ENCODE results near the gene TEX14.

Gene TEX14

GRCh38 chr17:58536542-58536941 is 155.3 kb downstream of the TEX14 start:
- DNase-seq (ENCODE audit: low read depth) = no peak
- H3K4me3 ChIP-seq (ENCODE audit: low read length) = no peak overlapping the region
- no peak for TF ChIP-seq CTCF (conservative IDR thresholded peaks at IDR 0.05; ENCODE audit: low read length)

- peak; percentile 57 for DNase-seq (ENCODE audit: low read depth)
- no peak for TF ChIP-seq CTCF (conservative IDR thresholded peaks at IDR 0.05; ENCODE audit: low read length)
- H3K4me3 ChIP-seq (ENCODE audit: low read length) = no peak overlapping the region
Observed at GRCh38 chr17:58535431-58535830, 156.4 kb downstream of the TEX14 start.

GRCh38 chr17:58534901-58535421 is 156.9 kb downstream of the TEX14 start:
- peak; percentile 69 for DNase-seq (ENCODE audit: low read depth)
- TF ChIP-seq CTCF (conservative IDR thresholded peaks at IDR 0.05; ENCODE audit: low read length) = no peak
- H3K4me3 ChIP-seq (ENCODE audit: low read length) = no peak overlapping the region

- no peak for DNase-seq (ENCODE audit: low read depth)
- TF ChIP-seq CTCF (conservative IDR thresholded peaks at IDR 0.05; ENCODE audit: low read length) = no peak
- no peak overlapping the region for H3K4me3 ChIP-seq (ENCODE audit: low read length)
Observed at GRCh38 chr17:58534331-58534730, 157.5 kb downstream of the TEX14 start.

- TF ChIP-seq CTCF (conservative IDR thresholded peaks at IDR 0.05; ENCODE audit: low read length) = no peak
- no peak for DNase-seq (ENCODE audit: low read depth)
- H3K4me3 ChIP-seq (ENCODE audit: low read length) = no peak overlapping the region
Observed at GRCh38 chr17:58533616-58534188, 158.1 kb downstream of the TEX14 start.

GRCh38 chr17:58532555-58532951 is 159.3 kb downstream of the TEX14 start:
- no peak for TF ChIP-seq CTCF (conservative IDR thresholded peaks at IDR 0.05; ENCODE audit: low read length)
- H3K4me3 ChIP-seq (ENCODE audit: low read length) = peak overlapping the region; percentile 55; the same call in 1 of the 2 replicates
- no peak for DNase-seq (ENCODE audit: low read depth)

Measured in AG10803 (cell line).